Jurkat, Clone E6-1 (cell line): Measurements from ENCODE around the gene SPRN.
"Not testable (repeated sequence)": the region's sequence is repeated elsewhere in the genome, so short reads cannot be mapped to it uniquely, and the experiment has no call there.

ENCODE experiments used
- DNase-seq: peaks from one replicate; pipeline ENCODE4 v3.0.0-alpha.2; 2011; ENCODE audit warnings: low read depth, low spot score
- H3K4me3 ChIP-seq: 2 replicates; pipeline ENCODE4 v1.5.1; 2011; ENCODE audit warnings: mild to moderate bottlenecking, low read length, control low read depth, moderate library complexity

SPRN gene

DNA sequence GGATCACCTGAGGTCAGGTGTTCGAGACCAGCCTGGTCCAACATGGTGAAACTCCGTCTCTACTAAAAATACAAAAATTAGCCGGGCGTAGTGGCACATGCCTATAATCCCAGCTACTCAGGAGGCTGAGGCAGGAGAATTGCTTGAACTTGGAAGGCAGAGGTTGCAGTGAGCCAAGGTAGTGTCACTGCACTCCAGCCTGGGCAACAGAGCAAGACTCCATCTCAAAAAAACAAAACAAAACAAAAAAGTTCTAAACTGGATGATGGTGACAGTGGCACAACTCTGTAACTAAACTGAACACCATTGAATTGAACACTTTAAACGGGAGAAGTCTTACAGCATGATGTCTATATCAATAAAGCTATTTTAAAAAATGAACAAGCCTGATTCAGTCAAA, 48.2 kb downstream of the SPRN start:
- not testable (repeated sequence) for DNase-seq, H3K4me3 ChIP-seq

DNA sequence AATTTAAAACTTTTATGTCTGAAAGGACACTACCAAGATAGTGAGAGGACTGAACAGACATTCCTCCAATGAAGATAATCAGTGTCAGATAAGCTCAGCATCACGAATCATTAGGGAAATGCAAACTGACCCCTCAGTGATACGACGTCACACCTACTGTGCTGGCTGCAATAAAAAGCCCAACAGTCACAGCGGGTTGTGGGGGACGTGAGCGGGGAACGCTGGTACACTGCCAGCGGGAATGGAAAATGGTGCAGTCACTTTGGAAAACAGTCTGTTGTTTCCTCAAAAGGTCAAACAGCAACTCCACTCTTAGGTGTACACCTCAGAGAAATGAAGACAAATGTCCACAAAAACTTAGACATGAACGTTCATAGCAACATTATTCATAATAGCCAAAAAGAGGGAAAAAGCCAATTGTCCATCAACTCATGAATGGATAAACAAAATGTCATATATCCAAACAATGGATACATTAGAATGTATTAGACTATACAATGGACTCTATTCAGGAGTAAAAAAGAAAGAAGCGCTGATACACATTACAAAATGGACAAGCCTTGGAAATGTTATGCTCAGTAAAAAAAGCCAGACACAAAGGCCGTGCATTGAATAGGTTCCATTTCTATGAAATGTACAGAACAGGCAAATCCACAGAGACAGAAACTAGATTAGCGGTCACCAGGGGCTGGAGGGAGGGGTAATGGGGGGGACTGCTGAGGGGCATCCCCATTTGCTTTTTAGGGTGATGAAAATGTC, 48.9 kb downstream of the SPRN start:
- H3K4me3 ChIP-seq: no peak overlapping the region
- DNase-seq: no peak

DNA sequence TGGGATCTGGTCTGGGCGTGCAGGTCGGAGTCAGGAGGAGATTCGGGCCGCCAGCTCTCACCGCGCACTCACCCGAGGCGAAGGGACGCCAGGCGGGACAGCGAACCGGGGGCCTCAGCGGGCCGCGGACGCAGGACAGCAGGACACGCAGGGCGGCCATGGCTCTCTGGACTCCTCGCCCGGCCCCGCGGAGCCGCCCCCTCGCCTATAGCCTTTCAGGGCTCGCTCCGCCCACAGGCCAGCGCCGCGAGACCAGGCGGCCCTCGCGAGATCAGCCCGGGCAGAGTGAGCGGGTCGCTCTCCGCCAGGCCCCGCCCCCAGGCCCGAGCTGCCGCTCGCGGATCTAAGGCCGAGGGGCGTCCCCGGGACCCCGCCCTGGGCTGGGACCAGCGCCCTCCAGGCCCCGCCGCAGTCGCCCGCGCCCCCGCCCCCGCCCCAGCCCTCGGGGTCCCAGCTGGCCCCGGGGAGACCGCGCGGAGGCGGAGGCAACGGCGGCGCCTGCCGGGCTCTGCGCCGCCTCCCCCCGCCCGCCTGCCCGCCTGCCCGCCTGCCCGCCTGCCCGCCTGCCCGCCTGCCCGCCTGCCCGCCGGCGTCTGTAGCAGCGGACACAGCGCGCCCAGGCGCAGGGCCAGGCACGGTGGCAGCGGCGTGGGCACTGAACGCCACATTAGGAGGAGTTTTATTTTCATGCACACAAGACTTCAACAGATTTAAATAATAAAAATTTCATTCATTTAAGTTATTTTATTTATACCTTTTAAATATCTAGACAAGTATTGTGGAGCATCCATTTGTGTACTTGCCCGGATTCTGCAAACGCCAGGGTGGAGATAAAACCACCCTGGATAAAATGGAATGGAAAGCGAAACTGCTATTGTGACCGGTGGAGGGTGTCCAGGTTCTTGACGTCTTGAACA, 51.0 kb downstream of the SPRN start, which contains the start of gene ECHS1:
ECHS1 (minus strand) TSS at position 181 of the 917 bp plus-strand sequence; CDS start at position 160, 21 bp downstream.
- H3K4me3 ChIP-seq: peak within 1 kb of the TSS; percentile 68
- DNase-seq: peak; percentile 74

- DNase-seq: no peak
- peak overlapping the region; percentile 68 for H3K4me3 ChIP-seq
Measured at GRCh38 chr10:133372507-133372906, 51.9 kb downstream of the SPRN start.
